Right atrium auricular region (tissue), 2 donors: ENCODE data around the gene LEMD2. TPM values are rescaled to one million over a fixed set of nuclear protein-coding genes. Genes with fewer than 3 reads are reported as not detected.

Experiments
- DNase-seq: peaks from one replicate; pipeline ENCODE4 v3.0.0-alpha.2; 2019; ENCODE audit warnings: low spot score
- H3K27ac ChIP-seq, 2 donors: fragments of 200-600 bp; sonication (generic); 1 replicate in 1 of 2; 2 replicates in 1 of 2; pipeline ENCODE4 v1.5.1; 2016 to 2019
- H3K27me3 ChIP-seq, 2 donors: fragments of 200-600 bp; sonication (generic); one replicate each; pipeline versions ENCODE4 v1.5.1 to v1.6.0; 2017 to 2019
- H3K36me3 ChIP-seq: fragments of 200-600 bp; sonication (generic); one replicate; pipeline ENCODE4 v1.5.1; 2016
- H3K4me1 ChIP-seq, 2 donors: fragments of 200-600 bp; sonication (generic); one replicate each; pipeline versions ENCODE4 v1.5.1 to v1.6.0; 2017 to 2019
- H3K4me3 ChIP-seq, 2 donors: fragments of 200-600 bp; sonication (generic); 1 replicate in 1 of 2; 2 replicates in 1 of 2; pipeline ENCODE4 v1.5.1; 2017 to 2019; ENCODE audit warnings: mild to moderate bottlenecking in 1 of 2, moderate library complexity in 1 of 2
- H3K9me3 ChIP-seq, 2 donors: fragments of 200-600 bp; sonication (generic); one replicate each; pipeline ENCODE4 v1.5.1; 2019
- total RNA-seq, 2 donors: library from RNA; depleted of rRNA; stranded (reverse); fragments of >200 nt; gene quantifications; one replicate each; pipeline ENCODE4 v1.1.0, GENCODE V29; 2016
- TF ChIP-seq, protein P1 (sequence below), 2 donors: fragments of 200-600 bp; sonication (generic); IDR thresholded peaks; one replicate each; pipeline ENCODE4 v1.5.1; 2019; ENCODE audit warnings: antibody characterized with exemption in 2 of 2

The LEMD2 gene
- total RNA-seq, 2 donors from 2014 or later = 25.9 to 28.1 TPM

DNA sequence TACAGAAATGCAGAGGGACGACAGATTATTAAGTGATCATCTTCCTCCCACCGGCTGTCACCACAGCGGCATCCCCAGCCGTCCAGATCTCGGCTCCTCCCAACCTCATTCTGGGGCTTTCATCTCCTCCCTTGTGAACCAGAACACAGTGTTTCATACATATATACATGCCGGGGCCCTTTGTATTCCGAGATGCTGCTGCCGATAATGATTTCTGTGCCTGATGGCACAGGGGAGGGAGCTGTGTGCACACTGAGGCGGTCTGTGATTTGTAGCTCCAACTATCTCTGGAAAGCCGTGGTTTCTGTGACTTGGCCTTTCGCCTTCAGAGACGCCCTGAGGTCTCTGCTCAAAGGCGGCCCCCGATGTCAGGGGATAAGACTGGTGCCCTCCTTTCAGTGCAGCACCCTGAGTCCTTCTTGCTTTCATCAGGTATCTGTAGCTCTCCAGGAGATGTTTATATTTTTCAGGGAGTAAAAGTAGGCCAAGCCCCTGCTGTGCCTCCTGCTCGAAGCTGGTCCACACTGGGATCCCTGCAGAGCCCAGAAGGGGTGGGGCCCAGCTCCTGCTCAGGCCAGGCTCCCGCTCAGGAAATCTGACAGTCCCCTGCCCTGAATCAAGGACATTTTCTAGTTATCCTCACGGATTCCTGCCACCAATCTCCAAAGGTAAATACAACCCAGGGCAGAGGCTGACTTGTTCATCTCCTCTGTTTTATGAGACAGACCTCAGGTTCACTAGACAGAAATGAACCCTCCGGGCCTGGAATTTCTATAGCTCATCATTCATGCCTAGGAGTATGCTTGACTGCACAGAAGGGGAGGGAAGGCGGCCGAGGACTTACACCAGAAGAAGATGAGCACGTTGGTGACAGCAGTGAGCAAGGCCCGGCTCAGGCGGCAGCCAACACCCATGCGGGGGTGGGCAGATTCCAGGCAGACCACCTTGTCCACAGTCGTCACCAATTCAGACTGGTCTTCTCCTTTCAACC lies 11.2 kb downstream of the LEMD2 start:
- no peak overlapping the region for H3K4me3 ChIP-seq
- H3K27me3 ChIP-seq = no peaks in the 10 kb centered on the region
- H3K4me1 ChIP-seq = peaks cover 0 to 24% of the 10 kb centered on the region in 2 donors
- peaks cover 92% of the 10 kb centered on the region for H3K36me3 ChIP-seq
- no peak for DNase-seq
- no peaks in the 10 kb centered on the region for H3K9me3 ChIP-seq
- no peak overlapping the region for H3K27ac ChIP-seq
- TF ChIP-seq, protein P1, sequence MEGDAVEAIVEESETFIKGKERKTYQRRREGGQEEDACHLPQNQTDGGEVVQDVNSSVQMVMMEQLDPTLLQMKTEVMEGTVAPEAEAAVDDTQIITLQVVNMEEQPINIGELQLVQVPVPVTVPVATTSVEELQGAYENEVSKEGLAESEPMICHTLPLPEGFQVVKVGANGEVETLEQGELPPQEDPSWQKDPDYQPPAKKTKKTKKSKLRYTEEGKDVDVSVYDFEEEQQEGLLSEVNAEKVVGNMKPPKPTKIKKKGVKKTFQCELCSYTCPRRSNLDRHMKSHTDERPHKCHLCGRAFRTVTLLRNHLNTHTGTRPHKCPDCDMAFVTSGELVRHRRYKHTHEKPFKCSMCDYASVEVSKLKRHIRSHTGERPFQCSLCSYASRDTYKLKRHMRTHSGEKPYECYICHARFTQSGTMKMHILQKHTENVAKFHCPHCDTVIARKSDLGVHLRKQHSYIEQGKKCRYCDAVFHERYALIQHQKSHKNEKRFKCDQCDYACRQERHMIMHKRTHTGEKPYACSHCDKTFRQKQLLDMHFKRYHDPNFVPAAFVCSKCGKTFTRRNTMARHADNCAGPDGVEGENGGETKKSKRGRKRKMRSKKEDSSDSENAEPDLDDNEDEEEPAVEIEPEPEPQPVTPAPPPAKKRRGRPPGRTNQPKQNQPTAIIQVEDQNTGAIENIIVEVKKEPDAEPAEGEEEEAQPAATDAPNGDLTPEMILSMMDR (IDR thresholded peaks at IDR 0.05) = no peak

DNA sequence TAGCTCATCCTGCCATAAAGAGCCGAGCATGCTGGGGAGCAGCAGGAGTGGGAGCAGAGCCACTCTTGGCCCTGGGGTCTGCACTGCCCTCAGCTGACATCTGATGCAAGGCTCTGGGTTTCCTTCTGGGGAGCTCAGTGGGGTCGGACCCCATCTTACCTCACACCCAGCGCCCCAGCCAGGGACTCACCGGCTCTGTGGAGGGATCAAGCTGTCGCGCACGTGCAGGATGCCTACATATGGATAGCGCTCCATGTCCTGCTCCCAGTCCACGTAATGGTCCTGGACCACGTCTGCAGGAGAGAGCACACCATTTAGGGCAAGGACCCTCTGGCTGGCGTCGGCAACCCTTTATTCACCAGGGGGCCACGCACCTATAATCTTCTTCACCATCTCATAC lies 12.2 kb downstream of the LEMD2 start:
- DNase-seq = no peak
- Histone ChIP-seq H3K27me3 (no peaks in the 10 kb centered on the region), H3K9me3 (no peaks in the 10 kb centered on the region), H3K4me1 (peaks cover 0 to 28% of the 10 kb centered on the region in 2 donors), H3K36me3 (peaks cover 93% of the 10 kb centered on the region), H3K27ac (no peak overlapping the region), H3K4me3 (no peak overlapping the region)
- TF ChIP-seq, protein P1 (IDR thresholded peaks at IDR 0.05) = no peak

DNA sequence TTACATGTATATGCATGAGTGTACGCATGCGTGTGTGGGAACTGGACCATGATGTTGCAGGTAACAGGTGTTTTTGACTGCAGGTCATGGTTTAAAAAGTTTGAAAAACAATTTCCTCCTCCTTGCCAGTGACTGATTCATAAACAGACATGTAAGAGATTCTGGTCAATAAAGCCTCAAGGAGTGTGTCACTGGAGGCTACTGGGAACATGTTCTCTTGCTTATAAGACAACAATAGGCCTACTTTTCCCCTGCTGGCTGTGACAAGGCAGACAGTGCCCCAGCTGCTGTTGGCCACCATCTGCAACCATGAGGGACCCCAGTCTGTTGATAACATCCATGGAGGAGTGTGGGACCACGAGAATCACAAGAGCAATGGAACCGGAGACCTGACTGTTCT lies 12.7 kb downstream of the LEMD2 start:
- no peaks in the 10 kb centered on the region for H3K9me3 ChIP-seq
- H3K4me1 ChIP-seq = peaks cover 0 to 28% of the 10 kb centered on the region in 2 donors
- no peaks in the 10 kb centered on the region for H3K27me3 ChIP-seq
- no peak overlapping the region for H3K27ac ChIP-seq
- TF ChIP-seq, protein P1 (IDR thresholded peaks at IDR 0.05) = no peak
- H3K36me3 ChIP-seq = peaks cover 92% of the 10 kb centered on the region
- DNase-seq = no peak
- H3K4me3 ChIP-seq = no peak overlapping the region

DNA sequence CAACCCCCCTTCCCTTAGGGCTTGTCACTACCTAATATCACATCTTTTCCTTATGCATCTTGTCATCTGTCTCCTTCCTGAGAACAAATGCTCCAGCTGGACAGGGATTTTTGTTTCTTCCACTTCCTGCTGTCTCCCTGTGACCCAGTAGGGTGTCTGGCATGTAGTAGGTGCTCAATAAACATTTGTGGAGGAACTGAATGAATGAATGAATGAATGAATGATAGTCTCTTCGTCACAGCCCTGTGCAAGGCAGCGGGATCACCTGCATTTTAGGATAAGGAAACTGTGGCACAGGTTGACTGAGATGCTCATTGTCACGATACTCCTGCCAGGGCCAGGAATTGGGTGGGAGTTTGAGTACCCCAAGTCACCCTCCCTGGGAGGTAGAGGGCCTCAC lies 14.2 kb downstream of the LEMD2 start:
- no peak overlapping the region for H3K27ac ChIP-seq
- peaks cover 77% of the 10 kb centered on the region for H3K36me3 ChIP-seq
- no peak overlapping the region for H3K4me3 ChIP-seq
- no peaks in the 10 kb centered on the region for H3K27me3 ChIP-seq
- no peak for DNase-seq
- TF ChIP-seq, protein P1 (IDR thresholded peaks at IDR 0.05) = no peak
- peaks cover 0 to 33% of the 10 kb centered on the region in 2 donors for H3K4me1 ChIP-seq
- H3K9me3 ChIP-seq = no peaks in the 10 kb centered on the region

DNA sequence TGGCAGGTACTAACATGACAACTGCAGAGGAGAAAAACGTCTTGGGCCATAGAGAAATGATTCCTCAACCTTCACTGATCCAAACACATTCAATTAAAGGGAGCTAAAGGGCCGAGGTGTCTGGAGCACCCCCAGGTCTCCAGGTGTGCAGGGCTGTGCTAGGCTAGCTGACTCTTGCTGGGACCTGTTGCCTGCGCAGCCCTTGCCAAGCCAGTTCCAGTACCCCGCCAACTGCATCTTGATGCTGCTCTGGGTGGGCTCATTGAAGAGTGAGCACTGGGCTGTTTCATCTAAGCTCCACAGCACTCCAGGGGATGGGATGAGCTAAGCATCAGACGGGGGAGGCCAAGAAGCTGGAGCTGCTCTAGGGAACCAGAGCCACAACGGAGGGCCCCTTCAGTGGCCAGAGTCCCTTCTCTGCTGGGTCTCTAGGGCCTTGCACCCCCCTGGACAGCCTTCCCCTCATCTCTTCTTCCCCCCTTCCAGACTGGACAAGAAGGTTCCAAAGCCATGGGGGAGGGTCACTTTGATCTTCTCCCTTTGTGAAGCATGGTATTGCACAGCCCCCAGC lies 15.9 kb downstream of the LEMD2 start:
- H3K9me3 ChIP-seq = no peaks in the 10 kb centered on the region
- H3K4me1 ChIP-seq = peaks cover 0 to 33% of the 10 kb centered on the region in 2 donors
- peaks cover 60% of the 10 kb centered on the region for H3K36me3 ChIP-seq
- no peak overlapping the region for H3K4me3 ChIP-seq
- DNase-seq = no peak
- TF ChIP-seq, protein P1 (IDR thresholded peaks at IDR 0.05) = no peak
- H3K27me3 ChIP-seq = no peaks in the 10 kb centered on the region
- H3K27ac ChIP-seq = no peak overlapping the region
